ENCODE measurements around the gene ZFY.

ZFY gene

DNA sequence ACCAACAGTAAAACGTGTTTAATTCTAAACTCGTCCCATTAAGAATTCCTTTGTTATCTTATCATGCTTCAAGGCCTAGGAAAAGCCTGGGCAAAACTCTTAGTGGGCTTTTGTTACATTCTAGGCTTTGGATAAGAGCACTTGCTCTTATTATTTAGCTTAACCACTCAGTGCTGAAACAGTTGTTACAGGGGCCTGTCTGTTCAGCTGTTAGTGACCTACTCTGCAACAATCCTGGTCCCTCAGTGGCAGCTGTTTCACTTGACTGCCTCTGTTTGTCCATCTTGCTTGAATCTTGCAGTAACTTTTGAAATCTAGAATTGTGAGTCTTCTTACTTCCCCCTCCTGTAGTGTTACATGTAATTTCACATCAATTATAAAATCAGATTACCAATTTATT is 88.4 kb downstream of the ZFY start:
- ChIA-PET CTCF (no interaction called here), POLR2A (no interaction called here)
- no peak overlapping the region for H3K4me3 ChIP-seq (ENCODE audit: low read depth, low read length)
- DNase-seq (ENCODE audit: low read depth, low spot score): no peak
- no peak for TF ChIP-seq CTCF (IDR thresholded peaks at IDR 0.05; ENCODE audit: insufficient read depth, low read length, missing control alignments)

DNA sequence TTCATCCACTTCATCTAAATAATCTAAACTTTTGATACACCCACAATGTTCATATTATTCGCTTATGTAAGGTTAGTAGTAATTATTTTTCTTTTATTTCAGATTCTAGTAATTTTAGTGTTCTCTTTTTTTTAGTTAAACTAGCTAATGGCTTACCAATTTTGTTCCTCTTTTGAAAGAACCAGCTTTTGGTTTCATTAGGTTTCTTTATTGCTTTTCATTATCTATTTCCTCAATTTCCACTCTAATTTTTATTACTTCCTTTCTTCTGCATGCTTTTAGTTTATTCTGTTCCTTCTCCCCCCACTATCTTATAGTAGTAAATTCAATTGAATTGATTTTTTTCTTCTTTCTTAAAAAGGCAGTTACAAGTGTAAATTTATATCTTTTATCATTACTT is 90.2 kb downstream of the ZFY start:
- no peak overlapping the region for H3K4me3 ChIP-seq (ENCODE audit: low read depth, low read length)
- DNase-seq (ENCODE audit: low read depth, low spot score): no peak
- CTCF ChIA-PET: no interaction called here
- POLR2A ChIA-PET: no interaction called here
- TF ChIP-seq CTCF (IDR thresholded peaks at IDR 0.05; ENCODE audit: insufficient read depth, low read length, missing control alignments): no peak
